Measurements from ENCODE around the gene DIS3L2.
"Not testable (repeated sequence)": the region's sequence is repeated elsewhere in the genome, so short reads cannot be mapped to it uniquely, and the experiment has no call there.

The DIS3L2 gene

DNA sequence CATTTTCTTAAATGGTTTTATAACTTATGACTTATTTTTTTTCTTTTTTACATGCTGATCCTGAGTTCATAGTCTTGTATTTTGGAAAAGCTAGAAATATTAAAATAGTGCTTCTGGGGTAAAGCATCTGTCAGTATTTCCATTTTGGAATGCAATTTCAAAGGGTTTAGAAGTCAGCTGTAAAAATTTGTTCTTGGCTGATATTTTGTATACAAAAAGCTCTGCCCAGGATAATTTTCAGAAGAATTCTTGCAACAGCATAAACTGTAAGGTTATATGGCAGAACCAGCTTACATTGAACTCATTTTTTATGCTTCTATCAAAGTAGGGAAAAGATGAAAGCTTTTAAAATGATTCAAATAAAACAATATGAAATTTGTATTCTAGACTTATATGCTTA, 97.4 kb downstream of the DIS3L2 start:
- no peak for DNase-seq (ENCODE audit: low spot score)

DNA sequence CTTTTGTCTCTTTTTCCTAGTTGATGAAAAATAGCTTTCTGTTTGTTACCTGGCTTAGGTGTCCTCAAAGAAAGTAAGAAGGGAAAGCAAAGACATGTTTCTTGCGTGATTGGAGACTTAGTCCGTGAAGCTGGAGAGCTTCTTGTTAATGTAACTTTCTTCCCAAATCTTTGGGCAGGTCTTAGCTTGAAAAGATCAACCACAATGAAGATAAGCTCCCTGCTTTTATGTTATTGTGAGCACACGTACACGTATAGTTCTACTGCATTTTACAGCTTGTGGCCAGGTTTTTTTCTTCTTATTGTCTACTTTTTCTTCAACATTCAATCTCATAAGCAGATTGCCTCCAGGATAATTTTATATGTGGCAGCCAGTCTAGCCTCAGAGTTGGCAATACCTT, 99.8 kb downstream of the DIS3L2 start:
- no peak for DNase-seq (ENCODE audit: low spot score)

DNA sequence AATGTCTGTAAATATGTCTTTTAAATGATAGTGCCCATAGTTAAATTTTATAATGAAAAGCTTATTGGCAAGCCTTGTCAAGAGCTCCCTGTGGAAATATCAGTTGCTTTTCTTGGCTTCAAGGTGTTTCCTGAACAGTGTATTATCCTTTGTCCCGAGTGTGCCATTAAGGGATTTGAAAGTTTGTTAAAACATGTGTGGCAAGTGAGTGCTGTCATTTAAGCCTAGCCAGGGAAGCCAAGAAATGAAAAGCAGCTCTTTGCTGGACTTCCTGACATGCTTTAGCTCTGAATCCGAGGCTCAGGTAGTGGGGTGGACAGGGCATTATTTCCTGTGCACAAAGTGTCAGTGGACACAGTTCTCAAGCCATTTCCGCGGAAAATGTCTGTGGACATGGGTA, 111.5 kb downstream of the DIS3L2 start:
- no peak for DNase-seq (ENCODE audit: low spot score)

DNA sequence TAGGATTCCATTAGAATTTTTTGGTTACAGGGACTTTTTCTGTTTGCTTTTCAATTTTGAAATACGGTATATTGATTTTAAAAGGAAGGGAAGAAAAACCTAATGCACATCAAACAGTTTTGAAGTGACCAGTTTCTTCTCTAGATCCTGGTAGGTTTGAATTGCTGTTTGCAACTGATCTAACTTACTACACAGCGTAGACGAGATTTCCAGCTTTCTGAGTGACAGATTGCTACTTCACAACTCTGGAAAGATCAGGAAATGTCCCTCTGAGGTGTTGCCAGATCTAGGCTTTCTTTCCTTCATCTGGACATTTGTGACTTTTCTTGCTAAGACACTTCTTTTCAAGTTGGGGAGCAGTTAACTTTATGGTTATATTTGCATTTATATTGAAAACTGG, 112.2 kb downstream of the DIS3L2 start:
- no peak for DNase-seq (ENCODE audit: low spot score)

DNA sequence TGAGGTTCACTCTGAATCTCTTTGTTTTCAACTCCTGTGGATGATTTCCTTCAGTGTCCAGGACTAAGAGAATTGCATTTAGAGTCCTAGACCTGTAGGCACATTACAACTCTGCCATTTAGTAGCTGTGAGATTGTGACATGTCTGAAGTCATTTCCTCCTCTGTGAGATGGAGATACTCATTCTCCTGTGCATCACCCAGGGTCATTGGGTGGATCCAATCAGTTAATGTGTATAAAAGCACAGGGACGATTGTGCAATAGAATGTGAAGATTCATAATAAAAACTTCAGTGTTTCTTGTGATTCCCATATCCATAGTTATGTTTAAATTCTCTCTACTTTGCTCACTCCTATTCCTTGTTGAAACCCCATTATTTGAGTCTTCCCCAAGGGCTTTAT, 113.6 kb downstream of the DIS3L2 start:
- DNase-seq (ENCODE audit: low spot score) = no peak

DNA sequence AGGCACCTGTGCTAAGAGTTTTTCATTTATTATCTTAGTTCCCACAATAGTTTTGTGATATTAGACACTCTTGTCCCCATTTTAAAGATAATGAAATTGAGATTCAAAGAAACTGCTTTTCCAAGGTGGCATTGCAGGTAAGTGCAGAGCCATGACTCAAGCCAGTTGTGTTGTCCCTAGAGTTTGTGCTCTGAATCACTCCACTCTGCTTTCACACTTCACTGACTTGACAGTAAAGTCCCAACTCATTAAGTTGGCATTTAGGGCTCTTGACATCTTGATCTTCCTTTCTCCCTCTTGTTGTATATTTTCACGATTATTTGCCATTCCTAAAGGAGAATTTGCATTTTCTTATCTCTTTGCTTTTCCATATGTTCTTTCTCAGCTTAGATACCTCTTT, 114.3 kb downstream of the DIS3L2 start:
- no peak for DNase-seq (ENCODE audit: low spot score)

DNA sequence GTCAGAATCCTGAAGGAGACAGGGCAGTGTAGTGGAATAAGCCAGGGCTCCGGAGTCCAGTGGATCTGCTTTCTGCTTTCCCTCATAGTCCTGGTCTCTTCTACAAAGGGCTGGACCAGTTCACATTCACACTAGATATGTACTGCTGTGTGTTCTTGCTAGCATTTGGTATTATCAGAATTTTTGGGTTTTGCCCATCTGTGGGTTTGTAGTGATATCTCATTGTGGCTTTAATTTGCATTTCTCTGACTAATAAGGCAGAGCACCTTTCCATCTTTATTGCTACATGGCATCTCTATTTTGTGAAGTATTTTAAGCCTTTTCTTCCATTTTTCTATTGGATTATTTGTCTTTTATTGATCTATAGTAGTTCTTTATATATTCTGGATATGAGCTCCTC, 114.8 kb downstream of the DIS3L2 start:
- no peak for DNase-seq (ENCODE audit: low spot score)

DNA sequence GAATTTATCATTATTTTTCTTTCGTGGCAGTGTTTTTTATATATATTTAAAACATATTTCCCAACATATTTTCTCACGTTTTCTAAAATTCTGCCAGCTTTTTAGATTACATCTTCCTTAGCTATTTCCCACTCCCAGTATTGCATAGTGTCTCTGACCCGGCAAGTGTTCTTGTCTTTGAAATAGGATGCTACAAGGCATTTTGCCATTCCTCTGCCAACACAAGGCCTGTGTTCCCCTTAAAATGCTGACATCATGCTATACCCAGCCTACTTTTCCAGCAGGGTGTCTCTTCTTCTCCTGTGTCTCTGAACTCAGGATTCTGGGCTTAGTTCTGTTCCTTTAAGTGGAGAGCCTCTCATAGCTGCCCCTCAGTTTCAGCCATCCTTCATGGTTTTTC, 115.2 kb downstream of the DIS3L2 start:
- DNase-seq (ENCODE audit: low spot score) = no peak

DNA sequence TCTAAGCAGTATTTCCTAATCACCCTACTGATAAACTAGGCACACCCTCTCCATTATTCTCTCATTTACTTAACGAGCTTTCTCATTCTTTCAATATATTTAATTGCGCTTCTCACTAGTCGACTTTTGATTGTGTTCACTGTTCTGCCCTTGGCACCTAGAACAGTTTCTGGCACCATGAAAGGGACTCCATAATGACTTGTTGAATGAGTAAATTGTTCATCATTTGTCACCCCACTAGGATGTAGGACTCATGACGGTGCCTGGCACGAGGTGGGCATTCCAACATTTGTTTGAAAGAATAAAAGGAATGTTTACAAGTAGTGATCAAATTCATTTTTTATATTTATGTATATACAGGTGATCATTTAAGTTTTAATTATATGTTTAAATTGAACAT, 123.7 kb downstream of the DIS3L2 start:
- no peak for DNase-seq (ENCODE audit: low spot score)

DNA sequence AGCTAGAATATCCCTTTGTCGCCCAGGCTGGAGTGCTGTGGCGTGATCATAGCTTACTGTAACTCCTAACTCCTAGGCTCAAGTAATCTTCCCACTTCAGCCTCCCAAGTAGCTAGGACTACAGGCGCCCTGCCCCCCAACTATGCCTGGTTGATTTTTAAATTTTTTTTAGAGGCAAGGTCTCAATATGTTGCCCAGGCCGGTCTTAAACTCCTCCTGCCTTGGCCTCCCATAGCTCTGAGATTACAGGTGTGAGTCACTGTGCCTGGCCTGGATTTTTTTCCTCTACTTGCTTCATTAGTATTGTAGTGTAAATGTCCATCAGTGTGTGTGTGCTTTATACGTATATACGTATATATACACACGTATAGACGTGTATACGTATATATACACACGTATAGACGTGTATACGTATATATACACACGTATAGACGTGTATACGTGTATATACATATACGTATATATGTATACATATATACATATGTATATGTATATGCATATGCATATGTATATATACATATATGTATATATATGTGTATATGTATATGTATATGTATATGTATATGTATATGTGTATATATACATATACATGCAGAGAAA, 124.4 kb downstream of the DIS3L2 start:
- no peak for DNase-seq (ENCODE audit: low spot score)

DNA sequence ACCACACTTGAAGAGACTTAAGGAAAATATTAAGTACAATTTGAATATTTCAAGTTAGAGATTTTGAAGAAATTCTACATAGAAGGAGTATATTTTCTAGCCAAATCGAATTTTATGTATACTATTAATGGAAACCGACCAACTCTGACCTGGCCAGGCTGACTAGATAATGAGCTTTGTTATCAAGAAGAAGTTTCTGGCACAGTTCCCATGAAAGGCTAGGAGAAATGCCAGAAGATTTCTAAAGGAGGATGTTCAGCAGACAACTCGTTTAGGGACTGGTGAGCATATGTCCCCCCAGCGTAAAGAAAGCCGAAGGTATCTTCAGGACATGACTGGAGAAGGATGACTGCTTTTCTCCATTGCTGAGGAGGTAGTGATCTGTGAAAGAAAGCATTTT, 127.3 kb downstream of the DIS3L2 start:
- no peak for DNase-seq (ENCODE audit: low spot score)

DNA sequence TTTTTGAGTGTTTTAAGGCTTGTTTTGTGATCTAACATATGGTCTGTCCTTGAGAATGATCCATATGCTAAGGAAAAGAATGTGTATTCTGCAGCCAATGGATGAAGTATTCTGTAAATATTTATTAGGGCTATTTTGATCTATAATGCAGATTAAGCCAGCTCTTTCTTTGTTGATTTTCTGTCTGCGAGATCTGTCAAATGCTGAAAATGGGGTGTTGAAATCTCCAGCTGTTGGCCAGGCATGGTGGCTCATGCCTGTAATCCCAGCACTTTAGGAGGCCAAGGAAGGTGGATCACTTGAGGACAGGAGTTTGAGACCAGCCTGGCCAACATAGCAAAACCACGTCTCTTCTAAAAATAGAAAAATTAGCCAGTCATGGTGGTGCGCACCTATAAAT, 132.7 kb downstream of the DIS3L2 start:
- DNase-seq (ENCODE audit: low spot score) = no peak

DNA sequence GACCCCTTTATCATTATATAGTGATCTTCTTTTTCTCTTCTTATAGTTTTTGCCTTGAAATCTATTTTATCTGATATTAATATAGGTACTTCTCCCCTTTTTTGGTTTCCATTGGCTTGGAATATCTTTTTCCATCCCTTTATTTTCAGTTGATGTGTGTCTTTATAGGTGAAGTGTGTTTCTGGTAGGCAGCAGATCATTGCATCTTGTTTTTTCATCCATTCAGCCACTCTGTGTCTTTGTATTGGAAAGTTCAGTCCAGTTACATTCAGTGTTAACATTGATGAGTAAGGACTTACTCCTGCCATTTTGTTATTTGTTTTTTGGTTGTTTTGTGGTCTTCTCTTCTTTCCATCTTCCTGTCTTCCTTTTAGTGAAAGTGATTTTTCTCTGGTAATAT, 133.4 kb downstream of the DIS3L2 start:
- DNase-seq (ENCODE audit: low spot score) = no peak

DNA sequence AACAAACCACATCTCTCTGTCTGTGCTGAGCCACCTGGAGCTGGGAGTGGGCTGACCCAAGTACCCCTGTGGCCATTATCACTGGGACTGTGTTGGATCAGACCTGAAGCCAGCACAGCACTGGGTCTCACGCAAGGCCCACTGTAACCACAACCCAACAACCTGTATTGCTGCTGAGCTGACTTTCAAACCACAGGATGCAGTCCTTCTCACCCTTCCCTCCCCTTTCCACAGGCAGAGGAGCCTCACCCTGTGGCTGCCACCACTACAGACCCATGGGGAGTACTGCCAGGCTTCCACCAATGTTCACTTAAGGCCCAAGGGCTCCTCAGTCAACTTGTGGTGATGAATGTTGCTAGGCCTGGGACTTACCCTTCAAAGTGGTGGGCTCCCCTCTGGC, 135.7 kb downstream of the DIS3L2 start:
- no peak for DNase-seq (ENCODE audit: low spot score)

DNA sequence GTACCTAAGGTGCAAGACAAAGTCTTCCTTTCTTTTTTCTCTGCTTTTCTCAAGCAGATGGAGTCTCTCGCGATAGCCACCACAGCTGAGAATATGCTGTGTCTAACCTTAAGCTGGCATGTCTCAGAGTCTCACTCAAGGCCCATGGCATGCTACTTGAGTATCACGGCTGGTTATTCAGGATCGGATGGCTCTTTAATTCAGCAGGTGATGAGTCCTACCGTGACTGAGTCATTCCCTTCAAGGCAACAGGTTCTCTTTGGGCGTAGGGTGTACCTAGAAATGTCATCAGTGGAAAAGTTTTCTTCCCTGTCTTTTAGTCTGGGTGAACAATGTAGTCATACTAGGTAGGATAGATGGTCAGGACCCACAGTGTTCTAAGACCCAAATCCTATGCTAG, 136.2 kb downstream of the DIS3L2 start:
- no peak for DNase-seq (ENCODE audit: low spot score)

DNA sequence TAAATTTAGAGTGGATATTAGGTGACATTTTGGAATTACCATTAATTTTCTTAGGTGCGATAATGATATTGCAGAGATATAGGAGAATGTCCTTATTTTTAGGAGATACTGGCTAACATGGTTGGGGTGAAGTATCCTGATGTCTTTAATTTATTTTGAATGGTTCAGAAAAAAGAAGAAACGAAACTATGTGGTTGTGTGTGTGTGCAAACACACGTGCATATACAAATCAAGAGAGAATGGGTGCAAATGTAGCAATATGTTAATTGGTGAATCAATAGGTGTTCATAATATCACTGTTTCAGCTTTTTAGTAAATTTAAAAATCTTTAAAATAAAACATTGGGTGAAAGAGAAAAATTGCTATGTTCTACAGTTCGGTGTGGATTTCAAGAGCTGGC, 140.9 kb downstream of the DIS3L2 start:
- DNase-seq (ENCODE audit: low spot score) = no peak

DNA sequence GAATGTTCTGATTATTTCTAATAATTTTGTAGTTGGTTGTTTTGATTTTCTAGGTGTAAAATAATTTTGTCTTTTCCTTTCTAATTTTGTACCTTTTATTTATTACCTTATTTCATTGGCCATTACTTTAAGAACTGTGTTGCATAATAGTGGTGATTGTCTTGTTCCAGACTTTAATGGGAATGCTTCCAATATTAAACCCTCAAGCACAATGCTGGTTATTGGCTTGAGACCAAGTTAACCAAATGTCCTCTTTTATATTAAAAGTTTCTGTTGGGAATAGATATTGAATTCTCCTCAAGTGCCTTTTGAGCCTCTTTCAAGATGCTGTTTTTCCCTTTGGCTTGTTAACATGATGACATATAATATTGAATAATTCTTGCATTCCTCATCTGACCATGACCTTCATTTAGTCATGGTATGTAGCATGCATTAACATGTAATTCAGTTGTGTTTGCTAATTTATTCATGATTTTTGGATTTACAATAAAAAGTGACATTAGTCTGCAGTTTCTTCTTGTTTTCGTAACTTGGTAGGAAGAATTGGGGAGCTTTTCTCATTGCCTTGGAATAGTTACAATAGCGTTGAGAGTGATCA, 141.7 kb downstream of the DIS3L2 start:
- DNase-seq (ENCODE audit: low spot score) = no peak

DNA sequence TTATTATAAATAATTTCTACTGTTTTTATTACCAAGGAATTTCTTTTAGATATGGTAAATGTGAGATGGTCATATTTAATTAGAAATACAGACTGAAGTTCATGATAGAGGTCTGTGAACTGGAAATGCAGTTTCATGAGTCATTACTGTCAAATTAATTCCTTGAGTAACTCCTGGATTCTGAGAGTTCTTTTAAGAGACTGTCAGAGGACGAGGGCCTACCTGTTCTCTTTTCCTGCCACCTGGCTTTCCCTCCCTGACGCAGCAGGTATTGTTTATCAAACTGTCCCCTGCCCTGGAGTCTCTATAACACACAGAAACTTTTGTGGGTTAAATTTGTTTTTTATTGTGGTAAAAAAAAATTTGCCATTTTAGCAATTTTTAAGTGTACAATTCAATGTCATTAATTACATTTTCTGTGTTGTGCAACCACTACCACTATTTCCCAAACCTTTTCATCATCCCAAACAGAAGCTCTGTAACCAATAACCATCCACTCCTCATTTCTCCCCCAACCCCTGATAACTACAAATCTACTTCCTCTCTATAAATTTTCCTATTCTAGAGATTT, 142.6 kb downstream of the DIS3L2 start:
- no peak for DNase-seq (ENCODE audit: low spot score)

DNA sequence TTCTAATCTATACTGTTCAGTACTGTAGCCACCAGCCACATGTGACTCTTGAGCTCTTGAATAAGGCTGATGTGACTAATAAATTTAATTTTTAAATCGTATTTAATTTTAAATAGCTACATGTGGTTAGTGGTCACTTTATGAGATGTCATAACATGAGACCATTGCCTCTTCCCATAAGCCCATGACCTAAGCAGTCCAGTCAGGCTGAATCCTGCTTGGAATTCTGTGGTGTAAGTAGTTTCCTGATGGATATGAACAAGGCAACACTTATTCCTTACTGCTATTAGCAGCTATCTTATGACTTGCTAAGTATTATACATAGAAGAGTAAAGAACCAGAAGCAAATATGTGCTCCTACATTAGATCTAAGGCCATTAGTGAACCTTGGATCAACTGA, 150.0 kb downstream of the DIS3L2 start:
- no peak for DNase-seq (ENCODE audit: low spot score)

DNA sequence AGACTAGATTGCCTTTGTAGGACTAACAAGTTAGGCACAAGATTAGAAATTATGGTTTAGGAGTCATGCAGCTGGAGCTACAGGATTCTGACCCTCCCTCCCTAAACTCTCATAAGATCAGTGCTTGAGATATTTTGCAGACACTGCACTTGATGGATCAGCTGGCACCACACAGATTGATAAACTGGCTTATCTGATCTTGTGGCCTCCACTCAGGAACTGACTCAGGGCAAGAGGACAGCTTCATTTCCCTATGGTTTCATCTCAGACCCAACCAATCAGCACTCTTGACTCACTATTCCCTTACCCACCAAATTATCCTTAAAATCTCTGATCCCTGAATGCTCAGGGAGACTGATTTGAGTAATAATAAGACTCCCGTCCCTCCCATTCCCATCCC, 152.3 kb downstream of the DIS3L2 start:
- no peak for DNase-seq (ENCODE audit: low spot score)

DNA sequence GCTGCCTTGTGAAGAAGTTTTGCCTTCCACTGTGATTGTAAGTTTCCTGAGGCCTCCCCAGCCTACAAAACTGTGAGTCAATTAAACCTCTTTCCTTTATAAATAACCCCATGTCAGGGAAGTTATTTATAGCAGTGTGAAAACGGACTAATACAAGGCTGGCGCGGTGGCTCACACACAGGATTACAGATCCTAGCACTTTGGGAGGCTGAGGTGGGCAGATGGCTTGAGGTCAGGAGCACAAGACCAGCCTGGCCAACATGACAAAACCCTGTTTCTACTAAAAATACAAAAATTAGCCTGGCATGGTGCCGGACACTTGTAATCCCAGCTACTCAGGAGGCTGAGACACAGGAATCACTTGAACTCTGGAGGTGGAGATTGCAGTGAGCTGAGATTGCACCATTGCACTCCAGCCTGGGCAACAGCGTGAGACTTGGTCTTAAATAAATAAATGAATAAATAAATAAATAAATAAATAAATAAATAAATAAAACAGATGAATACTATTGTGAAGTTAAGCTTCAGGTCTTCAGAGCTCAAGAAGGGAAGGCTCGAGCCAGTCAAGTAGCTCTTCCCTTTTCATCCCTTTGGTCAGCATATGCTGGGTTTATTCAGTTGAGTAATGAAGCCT, 154.3 kb downstream of the DIS3L2 start:
- DNase-seq (ENCODE audit: low spot score) = not testable (repeated sequence)

DNA sequence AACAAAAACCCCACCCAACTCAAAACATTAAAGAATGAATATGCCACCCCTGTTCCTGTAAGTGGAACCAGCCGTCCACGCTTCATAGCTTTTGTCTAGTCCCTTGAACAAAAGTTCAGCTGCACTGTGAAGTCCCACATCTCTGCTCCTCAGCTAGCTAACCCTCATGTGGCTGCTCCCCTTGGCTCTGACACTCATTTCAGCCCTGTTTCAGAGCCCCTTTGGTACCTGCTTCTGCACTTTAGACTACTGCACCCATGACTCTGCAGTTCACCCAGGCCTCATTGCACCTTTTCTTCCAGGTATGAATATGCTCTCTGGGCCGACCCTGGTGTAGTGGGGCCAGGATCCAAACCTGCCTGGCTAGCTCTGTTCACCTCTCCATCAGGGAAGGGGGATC, 155.3 kb downstream of the DIS3L2 start:
- no peak for DNase-seq (ENCODE audit: low spot score)

DNA sequence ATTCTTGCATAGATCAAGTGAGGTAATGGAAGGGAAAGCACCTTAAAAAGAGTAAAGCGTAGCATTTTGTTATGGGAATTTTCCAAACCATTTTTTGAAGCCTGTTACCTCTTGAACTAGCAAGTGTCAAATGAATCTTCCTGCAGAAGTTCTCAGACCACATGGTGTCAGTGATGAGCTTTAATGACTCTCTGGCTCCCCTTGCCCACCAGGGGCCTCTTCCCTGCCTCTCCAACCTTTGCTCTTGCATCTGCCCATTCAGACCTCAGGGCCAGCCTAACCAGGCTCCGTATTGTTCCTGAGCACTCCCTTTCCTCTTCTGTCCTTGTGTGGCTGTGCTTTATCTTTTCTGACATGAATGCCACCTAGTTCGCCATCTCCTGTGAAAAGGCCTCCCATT, 155.9 kb downstream of the DIS3L2 start:
- DNase-seq (ENCODE audit: low spot score) = no peak

DNA sequence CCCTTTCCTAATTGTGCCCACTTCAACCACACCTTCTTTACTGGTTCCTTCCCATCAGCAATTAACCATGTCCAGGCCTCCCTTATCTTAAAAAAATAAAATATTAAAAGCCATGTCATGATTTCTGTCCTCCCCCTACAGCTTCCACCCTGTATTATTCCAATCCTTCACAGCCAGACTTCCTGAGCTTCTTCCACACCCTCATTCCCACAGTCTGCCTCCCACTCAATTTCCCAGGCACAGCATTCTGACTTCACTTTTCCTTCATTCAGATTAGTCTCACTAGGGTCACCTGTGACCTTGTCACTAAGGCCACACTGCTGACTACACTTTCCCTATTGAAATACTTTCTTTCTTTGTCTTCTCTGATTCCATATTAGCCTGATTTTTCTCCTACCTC, 159.4 kb downstream of the DIS3L2 start:
- DNase-seq (ENCODE audit: low spot score) = no peak

All from CD4-positive, alpha-beta T cell treated with Interleukin-6 at 100 ng/mL for 8 hours (primary cell).